GM18511 (cell line): ENCODE measurements around the gene TAF4.

ENCODE experiments used
- ATAC-seq: cut with Tn5 transposase; IDR thresholded peaks from one replicate; pipeline ENCODE4 v1.9.1; 2021; ENCODE audit warnings: mild to moderate bottlenecking, moderate library complexity; ENCODE audit not compliant: unreplicated experiment

The TAF4 gene

GRCh38 chr20:61968036-61968810, 97.5 kb downstream of the TAF4 start:
- ATAC-seq = no peak

- ATAC-seq = no peak
Measured at GRCh38 chr20:61967300-61967699, 98.4 kb downstream of the TAF4 start.

GRCh38 chr20:61966492-61967244, 99.0 kb downstream of the TAF4 start:
- ATAC-seq = no peak

DNA sequence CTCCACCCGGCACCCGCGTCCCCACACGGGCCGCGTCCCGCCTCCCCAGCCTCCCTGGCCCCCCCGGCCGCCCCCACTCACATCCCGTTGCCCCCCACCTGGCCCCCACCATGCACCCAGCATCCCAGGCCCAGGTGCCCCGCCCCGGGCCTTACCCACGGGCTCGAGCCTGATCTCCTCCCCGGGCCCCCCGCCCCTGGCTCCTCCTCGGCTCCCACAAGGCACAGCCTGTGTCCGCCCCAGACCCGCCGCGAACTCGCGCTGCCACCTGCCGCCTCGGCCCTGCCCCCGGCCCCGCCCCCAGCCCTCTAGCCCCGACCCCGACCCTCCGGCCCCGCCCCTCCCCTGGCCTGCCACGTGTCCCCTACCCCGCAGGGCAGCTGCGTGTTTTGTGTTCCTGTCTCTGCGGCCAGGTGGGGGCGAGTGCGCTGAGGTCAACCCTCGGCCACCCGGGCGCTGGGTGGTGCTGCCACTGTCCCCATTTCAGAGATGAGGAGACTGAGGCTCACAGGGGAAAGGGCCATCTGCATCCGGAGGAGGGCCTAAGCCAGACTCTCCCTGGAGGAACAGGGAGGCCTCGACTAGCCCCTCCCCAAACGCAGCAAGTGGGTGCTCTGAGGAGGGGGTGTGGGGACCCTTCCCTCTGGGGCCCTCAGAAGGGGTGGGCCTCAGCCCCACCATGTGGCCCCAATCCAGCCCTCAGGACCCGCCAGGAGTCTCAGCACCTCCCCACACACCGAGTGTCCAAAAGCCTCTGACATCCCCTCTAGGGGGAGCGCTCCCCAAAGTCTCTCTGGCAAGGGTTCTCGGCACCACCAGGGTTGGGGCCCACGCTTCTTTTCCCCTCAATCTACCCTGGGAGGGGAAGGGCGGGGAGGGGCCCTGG, 99.8 kb downstream of the TAF4 start:
- ATAC-seq = no peak

DNA sequence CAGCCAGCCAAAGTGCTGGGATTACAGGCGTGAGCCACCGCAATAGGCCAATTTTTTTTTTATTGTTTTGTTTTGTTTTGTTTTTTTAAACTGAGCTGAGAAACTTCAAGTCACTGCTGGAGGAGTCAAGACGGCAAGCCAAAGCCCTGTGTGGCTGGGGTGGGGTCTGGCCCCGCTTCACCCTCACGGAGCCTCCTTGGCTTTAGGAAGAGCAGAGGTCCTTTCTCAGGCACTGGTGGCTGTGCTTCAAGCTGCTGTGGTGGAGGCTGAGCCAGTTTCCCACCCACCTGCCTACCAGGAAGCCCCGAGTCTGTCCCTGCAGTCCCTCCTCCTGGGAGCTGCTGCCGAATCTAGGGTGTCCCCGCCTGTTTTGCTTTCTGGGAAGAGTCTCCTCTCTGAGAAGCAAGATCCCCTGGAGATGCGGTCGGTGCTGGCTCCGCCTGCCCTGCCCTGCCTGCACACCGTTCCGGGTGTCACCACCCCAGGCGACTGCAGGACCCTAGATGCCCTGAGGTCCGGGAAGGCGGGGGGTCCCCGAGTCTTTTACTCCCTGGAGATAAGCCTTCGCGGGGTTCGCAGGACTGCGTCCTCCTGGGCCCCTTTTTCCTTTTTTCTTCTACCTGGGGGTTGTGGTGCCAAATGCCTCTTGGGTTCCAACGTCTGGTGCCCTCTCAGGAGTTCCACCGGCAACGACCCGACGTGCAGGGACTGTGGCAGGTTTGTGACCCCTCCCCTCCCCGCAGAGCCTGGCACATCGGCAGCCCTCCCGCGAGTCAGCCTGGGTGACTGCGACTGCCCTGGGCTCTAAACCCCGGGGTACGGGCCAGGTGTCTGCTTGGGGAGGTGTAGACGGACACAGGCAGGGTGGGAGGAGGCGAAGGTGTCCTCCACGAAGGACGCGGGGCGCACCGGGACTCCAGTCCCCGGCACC, 100.7 kb downstream of the TAF4 start:
- ATAC-seq = no peak

GRCh38 chr20:61963885-61964674, 101.6 kb downstream of the TAF4 start:
- ATAC-seq = no peak

GRCh38 chr20:61963149-61963548, 102.5 kb downstream of the TAF4 start:
- no peak for ATAC-seq

DNA sequence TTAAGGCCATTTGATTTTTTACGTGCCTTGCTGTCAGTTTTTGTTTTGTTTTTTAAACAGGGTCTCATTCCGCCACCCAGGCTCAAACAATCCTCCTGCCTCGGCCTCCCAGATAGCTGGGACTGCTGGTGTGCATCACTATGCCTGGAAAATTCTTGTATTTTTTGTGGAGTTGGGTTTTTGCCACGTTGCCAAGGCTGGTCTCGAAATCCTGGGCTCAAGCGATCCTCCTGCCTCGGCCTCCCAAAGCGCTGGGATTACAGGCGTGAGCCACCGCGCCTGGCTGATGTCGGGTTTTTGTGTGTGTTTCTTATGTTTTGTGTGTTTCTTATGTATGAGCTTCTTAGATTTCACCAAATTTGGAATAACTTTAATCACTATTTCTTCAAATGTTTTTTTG, 104.8 kb downstream of the TAF4 start:
- ATAC-seq = no peak

- no peak for ATAC-seq
Measured at GRCh38 chr20:61958773-61959700, 106.6 kb downstream of the TAF4 start.

DNA sequence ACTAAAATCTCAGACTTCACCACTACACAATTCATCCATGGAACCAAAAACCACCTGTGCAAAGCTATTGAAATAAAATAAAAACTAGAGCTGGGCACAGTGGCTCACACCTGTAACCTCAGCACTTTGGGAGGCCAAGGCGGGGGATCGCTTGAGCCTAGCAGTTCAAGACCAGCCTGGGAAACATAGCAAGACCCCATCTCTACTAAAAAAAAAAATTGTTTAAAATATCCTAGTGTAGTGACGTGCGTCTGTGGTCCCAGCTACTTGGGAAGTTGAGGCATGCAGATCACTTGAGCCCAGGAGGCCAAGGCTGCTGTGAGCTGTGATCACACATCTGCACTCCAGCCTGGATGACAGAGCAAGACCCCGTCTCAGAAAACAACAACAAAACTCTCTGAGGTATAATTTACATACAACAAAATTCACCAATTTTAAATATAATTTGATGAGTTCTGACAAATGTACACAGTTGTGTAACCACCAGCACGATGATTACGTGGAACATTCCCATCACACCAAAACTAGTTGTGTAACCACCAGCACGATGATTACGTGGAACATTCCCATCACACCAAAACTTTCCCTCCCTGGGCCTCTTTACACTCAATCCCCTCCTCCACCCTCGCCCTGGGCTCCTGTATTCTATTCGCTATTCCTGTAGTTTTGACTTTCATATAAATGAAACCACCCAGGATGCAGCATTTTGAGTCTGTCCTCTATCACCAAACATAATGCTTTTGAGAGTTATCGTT, 107.5 kb downstream of the TAF4 start:
- no peak for ATAC-seq

DNA sequence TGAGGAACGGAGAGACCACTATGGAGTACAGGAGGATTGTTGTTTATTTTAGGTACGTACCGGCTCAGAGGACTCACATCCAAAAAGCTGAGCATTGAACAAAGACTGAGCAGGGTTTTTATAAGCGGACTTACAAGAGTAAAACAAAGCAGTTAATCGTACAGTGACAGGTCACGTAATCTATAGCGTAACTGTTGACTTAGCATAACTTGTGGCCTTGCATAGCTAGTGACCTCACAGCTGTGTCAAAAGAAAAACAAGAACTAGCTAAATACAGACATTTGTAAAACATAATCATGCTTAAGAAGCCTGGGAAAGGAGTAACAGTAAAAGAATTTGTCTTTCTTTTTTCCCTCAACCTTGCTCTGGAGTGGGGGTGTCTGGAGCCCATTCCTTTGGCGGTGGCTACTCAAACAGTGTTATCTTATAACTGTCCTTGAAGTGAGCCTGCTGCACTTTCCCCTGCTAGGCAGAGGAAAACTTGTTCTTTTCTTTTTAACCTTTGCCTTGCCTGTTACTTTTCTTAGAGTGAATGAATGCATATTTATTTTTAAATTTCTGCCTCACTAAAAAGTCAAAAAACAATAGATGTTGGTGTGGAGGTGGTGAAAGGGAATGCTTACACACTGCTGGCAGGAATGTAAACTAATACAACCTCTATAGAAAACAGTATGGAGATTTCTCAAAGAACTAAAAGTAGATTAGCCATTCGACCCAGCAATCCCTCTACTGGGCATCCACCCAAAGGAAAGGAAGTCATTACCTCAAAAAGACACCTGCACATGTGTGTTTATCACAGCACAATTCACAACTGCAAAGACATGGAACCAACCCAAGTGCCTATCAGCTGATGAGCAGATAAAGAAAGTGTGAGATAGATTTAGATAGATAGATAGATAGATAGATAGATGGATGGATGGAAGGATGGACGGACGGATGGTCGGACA, 109.0 kb downstream of the TAF4 start:
- no peak for ATAC-seq

GRCh38 chr20:61955668-61956395, 109.8 kb downstream of the TAF4 start:
- ATAC-seq = no peak

DNA sequence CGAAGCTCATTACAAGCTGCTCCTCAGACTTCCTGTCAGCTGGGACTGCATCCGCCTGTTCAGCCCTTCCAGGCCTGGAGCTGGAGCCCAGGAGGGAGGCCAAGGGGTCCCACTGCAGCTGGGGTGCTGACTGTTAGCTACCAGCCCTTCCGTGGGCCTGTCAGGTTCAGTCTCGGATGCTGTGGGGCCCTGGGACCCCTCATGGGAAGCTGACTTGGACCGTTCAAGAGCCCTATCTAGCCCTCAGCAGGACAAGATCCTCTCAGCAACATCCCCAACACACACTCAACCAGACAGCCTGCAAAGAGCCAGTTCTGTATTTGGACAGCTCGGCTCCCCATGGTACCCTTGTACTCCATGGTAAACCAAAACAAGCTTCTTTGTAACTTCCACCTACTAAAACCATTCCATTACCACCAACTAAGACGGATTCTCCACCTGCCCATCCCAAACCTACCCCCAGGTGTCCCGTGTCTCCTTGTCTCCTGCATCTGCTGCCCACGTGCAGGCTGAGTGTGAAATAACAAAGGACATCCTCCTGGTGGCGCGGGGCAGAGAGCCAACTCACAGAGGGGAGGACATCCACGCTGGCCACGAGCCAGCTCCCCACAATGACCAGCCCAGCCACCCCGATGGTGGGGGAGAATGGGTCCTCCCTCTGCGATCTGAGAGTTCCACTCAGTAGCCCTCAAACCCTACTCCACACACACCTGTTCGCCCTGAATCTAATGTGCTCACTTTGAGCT, 111.2 kb downstream of the TAF4 start:
- ATAC-seq = no peak

GRCh38 chr20:61953037-61954021, 112.4 kb downstream of the TAF4 start:
- no peak for ATAC-seq
